ENCODE results near the gene FOXP1.

Gene FOXP1

DNA sequence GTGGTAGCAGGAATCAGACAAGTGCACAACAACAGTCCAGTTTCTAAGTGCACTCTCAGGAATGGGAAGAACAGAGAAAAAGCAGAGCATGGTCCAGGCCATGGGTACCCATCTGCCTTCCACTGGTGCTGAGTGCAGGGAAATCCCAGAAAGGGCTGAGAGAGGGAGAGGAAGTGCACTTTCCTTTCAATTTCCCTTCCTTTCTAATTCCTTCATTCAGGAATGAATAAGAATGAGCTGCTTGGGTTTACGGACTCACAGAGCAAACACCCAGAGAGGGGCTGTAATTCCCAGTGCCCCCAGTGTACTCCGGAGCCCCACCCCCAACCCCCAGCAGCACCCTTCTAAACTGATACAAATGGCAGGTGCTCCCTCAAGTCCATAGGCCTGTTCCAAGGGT lies 300.6 kb downstream of the FOXP1 start:
- in situ Hi-C loops (cut with MboI; ENCODE audit: low pct_unique_long_range_greater_than_20kb, low sequenced_read_pairs, unreplicated experiment): no loop called here

DNA sequence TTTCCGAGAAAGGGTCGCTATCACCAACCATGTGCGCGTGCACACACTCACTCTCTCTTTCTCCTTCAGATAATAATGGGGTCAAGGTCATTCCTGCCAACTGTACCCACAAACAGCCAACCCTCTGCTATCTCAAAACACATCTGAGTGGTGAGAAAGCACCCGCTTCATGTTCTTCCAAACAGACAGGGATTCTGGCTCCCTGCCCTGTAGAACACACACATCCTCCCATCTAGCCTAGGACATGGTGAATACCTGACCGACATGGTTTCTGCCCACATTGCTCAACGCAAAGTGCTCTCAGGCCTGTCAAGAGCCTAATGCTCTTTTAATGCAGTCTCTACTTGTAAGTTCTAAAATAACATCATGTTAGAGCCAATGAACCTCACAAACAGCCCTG lies 302.2 kb downstream of the FOXP1 start:
- TF ChIP-seq, protein P1, sequence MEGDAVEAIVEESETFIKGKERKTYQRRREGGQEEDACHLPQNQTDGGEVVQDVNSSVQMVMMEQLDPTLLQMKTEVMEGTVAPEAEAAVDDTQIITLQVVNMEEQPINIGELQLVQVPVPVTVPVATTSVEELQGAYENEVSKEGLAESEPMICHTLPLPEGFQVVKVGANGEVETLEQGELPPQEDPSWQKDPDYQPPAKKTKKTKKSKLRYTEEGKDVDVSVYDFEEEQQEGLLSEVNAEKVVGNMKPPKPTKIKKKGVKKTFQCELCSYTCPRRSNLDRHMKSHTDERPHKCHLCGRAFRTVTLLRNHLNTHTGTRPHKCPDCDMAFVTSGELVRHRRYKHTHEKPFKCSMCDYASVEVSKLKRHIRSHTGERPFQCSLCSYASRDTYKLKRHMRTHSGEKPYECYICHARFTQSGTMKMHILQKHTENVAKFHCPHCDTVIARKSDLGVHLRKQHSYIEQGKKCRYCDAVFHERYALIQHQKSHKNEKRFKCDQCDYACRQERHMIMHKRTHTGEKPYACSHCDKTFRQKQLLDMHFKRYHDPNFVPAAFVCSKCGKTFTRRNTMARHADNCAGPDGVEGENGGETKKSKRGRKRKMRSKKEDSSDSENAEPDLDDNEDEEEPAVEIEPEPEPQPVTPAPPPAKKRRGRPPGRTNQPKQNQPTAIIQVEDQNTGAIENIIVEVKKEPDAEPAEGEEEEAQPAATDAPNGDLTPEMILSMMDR (IDR thresholded peaks at IDR 0.05; ENCODE audit: extremely low read depth, insufficient read depth, missing control alignments): no peak
- in situ Hi-C loops (cut with MboI; ENCODE audit: low pct_unique_long_range_greater_than_20kb, low sequenced_read_pairs, unreplicated experiment): no loop called here
- no peak for DNase-seq (ENCODE audit: low spot score)

More for the DNA sequence above, 300.6 kb downstream of the FOXP1 start:
- DNase-seq (ENCODE audit: low spot score): no peak
- TF ChIP-seq, protein P1 (IDR thresholded peaks at IDR 0.05; ENCODE audit: extremely low read depth, insufficient read depth, missing control alignments): no peak

DNA sequence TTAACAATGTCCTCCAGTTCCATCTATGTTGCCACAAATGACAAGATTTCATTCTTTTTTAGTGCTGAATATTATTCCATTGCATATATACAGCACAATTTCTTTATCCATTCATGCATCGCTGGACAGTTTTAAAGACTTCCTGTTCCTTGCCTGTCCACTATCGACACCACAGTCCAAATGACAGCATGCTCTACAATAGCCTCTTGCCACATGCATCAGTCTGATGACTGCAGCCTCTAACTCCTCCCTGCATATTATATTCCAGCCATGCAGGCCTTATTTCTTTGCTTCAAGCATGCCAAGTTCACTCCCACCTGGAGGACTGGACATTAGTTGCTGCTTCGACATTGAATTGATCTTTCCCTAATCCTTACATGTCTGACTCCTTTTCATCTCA lies 306.2 kb downstream of the FOXP1 start:
- in situ Hi-C loops (cut with MboI; ENCODE audit: low pct_unique_long_range_greater_than_20kb, low sequenced_read_pairs, unreplicated experiment): no loop called here
- no peak for DNase-seq (ENCODE audit: low spot score)
- TF ChIP-seq, protein P1 (IDR thresholded peaks at IDR 0.05; ENCODE audit: extremely low read depth, insufficient read depth, missing control alignments): no peak

DNA sequence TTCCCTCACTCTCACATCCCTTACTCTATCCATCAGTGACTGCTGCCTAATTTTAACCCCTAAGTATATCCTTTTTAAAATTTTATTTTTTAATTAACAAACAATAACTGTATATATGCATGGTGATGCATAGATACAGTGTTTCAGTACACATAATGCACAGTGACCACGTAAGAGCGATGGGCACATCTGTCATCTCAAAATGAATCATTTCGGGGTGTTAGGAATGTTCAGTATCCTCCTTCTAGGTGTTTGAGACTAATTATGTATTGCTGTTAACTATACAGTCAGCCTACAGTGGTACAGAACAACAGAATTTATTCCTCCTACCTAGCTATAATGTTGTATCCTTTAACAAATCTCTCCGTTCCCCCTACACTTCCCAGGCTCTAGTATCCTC lies 307.0 kb downstream of the FOXP1 start:
- in situ Hi-C loops (cut with MboI; ENCODE audit: low pct_unique_long_range_greater_than_20kb, low sequenced_read_pairs, unreplicated experiment): no loop called here
- no peak for DNase-seq (ENCODE audit: low spot score)
- TF ChIP-seq, protein P1 (IDR thresholded peaks at IDR 0.05; ENCODE audit: extremely low read depth, insufficient read depth, missing control alignments): no peak

DNA sequence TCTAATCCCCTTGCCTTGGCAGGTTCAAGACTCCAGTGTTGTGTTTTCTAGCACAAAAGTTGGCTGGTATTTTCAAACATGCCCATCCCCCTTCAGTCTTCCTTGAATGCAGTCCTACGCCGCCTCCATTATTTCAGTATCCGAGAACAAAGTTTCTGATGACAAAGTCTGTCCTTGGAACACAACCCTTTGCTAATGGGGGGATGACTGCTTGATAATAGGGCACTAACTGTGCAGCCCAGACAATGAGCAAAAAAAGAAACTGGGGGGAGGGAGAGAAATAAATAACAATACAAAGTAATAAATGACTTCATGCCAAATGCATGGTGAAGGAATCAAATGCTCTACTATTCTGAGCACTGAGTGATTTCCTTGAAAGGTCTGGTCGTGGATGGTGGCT lies 310.1 kb downstream of the FOXP1 start:
- in situ Hi-C loops (cut with MboI; ENCODE audit: low pct_unique_long_range_greater_than_20kb, low sequenced_read_pairs, unreplicated experiment): no loop called here
- no peak for DNase-seq (ENCODE audit: low spot score)
- TF ChIP-seq, protein P1 (IDR thresholded peaks at IDR 0.05; ENCODE audit: extremely low read depth, insufficient read depth, missing control alignments): no peak

DNA sequence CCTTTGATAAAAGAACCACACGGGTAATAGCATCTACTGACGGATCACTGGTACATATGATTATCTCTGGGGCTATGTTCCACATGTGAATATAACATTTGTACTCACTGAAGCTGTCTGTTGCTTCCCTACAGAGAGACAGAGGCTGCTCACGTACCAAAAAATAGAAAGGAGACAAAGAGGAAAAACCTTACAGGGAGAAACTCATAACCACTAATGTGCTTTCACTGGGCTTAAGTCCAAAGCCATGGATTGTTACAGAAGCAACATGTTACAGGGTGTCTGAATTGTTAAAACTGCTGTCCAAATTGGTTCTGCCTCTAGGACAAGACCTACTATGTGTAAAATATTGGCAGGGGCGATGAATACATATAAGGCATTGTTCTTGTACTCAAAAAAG lies 311.9 kb downstream of the FOXP1 start:
- TF ChIP-seq, protein P1 (IDR thresholded peaks at IDR 0.05; ENCODE audit: extremely low read depth, insufficient read depth, missing control alignments): no peak
- in situ Hi-C loops (cut with MboI; ENCODE audit: low pct_unique_long_range_greater_than_20kb, low sequenced_read_pairs, unreplicated experiment): no loop called here
- no peak for DNase-seq (ENCODE audit: low spot score)

DNA sequence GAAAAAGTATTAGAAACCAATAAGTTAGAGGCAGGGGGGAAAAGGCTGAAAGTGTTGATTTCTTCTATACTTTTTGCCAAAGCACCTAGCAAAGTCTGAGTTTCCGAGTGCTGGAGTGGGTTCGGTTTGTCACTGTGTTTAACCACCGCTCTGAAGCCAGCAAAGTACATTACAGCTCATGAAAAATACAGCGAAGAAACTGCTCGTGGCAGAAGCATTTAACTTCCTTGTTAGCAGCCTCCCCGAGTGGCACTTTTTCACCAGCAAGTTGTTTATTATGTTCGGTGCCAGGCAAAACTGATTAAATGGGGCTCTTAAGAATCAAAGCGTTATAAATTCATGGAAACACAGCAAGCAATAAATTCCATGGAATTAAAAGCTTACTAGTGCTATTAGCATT lies 313.6 kb downstream of the FOXP1 start:
- in situ Hi-C loops (cut with MboI; ENCODE audit: low pct_unique_long_range_greater_than_20kb, low sequenced_read_pairs, unreplicated experiment): no loop called here
- DNase-seq (ENCODE audit: low spot score): no peak
- TF ChIP-seq, protein P1 (IDR thresholded peaks at IDR 0.05; ENCODE audit: extremely low read depth, insufficient read depth, missing control alignments): no peak

Data from GM13977 (cell line).